PFSK-1 (cell line): Measurements from ENCODE around the gene SLC9A2.

Experiments used
- FOXP2 ChIP-seq: optimal IDR thresholded peaks from 2 replicates; pipeline ENCODE3; 2011; ENCODE audit warnings: borderline replicate concordance, control low read depth, inconsistent platforms; ENCODE audit not compliant: insufficient read depth; ENCODE audit errors: extremely low read length, extremely low read depth
- POLR2AphosphoS5 ChIP-seq: IDR thresholded peaks from 2 replicates; pipeline ENCODE4 v1.6.1; 2012; ENCODE audit warnings: low read depth, mild to moderate bottlenecking, control low read depth, low read length, moderate library complexity
- REST ChIP-seq, 2 experiments: IDR thresholded peaks; 2 replicates each; pipeline versions ENCODE4 v1.6.1 to v1.8.0; 2011 to 2012; ENCODE audit warnings: low read depth in 2 of 2, low read length in 2 of 2, control low read depth in 1 of 2, inconsistent platforms in 1 of 2, mild to moderate bottlenecking in 1 of 2, moderate library complexity in 1 of 2; ENCODE audit not compliant: insufficient read depth in 1 of 2
- SIN3A ChIP-seq: IDR thresholded peaks from 2 replicates; pipeline ENCODE4 v1.6.1; 2012; ENCODE audit warnings: mild to moderate bottlenecking, low read length, moderate library complexity, borderline replicate concordance; ENCODE audit not compliant: insufficient read depth
- TAF1 ChIP-seq: IDR thresholded peaks from 2 replicates; pipeline ENCODE4 v1.6.1; 2012; ENCODE audit warnings: low read length, control low read depth, borderline replicate concordance; ENCODE audit not compliant: insufficient read depth

Gene SLC9A2

GRCh38 chr2:102686479-102687439 lies 67.4 kb downstream of the SLC9A2 start:
- no peak for TF ChIP-seq FOXP2

GRCh38 chr2:102690012-102690411 lies 70.7 kb downstream of the SLC9A2 start:
- TF ChIP-seq TAF1 = no peak
- no peak for TF ChIP-seq FOXP2
- TF ChIP-seq SIN3A = no peak
- no peak for TF ChIP-seq POLR2AphosphoS5
- TF ChIP-seq REST (IDR thresholded peaks at IDR 0.05; ENCODE audit: insufficient read depth in 1 of 2, low read depth in 2 of 2, low read length in 2 of 2) = no peak

GRCh38 chr2:102696463-102696862 lies 77.1 kb downstream of the SLC9A2 start:
- no peak for TF ChIP-seq TAF1
- TF ChIP-seq SIN3A = no peak
- TF ChIP-seq REST (IDR thresholded peaks at IDR 0.05; ENCODE audit: insufficient read depth in 1 of 2, low read depth in 2 of 2, low read length in 2 of 2) = no peak
- no peak for TF ChIP-seq FOXP2
- no peak for TF ChIP-seq POLR2AphosphoS5

- TF ChIP-seq REST (IDR thresholded peaks at IDR 0.05; ENCODE audit: insufficient read depth in 1 of 2, low read depth in 2 of 2, low read length in 2 of 2) (no peak), FOXP2 (no peak), POLR2AphosphoS5 (no peak), SIN3A (no peak)
These were observed 79.2 kb downstream of the SLC9A2 start for GRCh38 chr2:102698369-102699111.

GRCh38 chr2:102703305-102703704 lies 84.0 kb downstream of the SLC9A2 start:
- no peak for TF ChIP-seq POLR2AphosphoS5
- TF ChIP-seq REST (IDR thresholded peaks at IDR 0.05; ENCODE audit: insufficient read depth in 1 of 2, low read depth in 2 of 2, low read length in 2 of 2) = no peak
- TF ChIP-seq SIN3A = no peak
- TF ChIP-seq TAF1 = no peak
- no peak for TF ChIP-seq FOXP2
